KMS-11 (cell line): ENCODE results near the gene SDF2.

Experiments used
- H2AFZ ChIP-seq: fragments of 200-600 bp; sonication (generic); 2 replicates; pipeline ENCODE4 v1.6.1; 2016; ENCODE audit warnings: antibody characterized with exemption, mixed run types, low read depth
- H3K27ac ChIP-seq: fragments of 200-600 bp; sonication (generic); 2 replicates; pipeline ENCODE4 v1.6.1; 2016; ENCODE audit warnings: mild to moderate bottlenecking, mixed run types
- H3K27me3 ChIP-seq: fragments of 200-600 bp; sonication (generic); 2 replicates; pipeline ENCODE4 v1.6.1; 2017; ENCODE audit warnings: mild to moderate bottlenecking, low read depth, mixed run types, moderate library complexity; ENCODE audit not compliant: insufficient read depth
- H3K36me3 ChIP-seq: fragments of 200-600 bp; sonication (generic); 2 replicates; pipeline ENCODE4 v1.6.1; 2017; ENCODE audit warnings: mild to moderate bottlenecking, mixed run types; ENCODE audit not compliant: insufficient read depth
- H3K4me1 ChIP-seq: fragments of 200-600 bp; sonication (generic); 2 replicates; pipeline ENCODE4 v1.6.1; 2016; ENCODE audit warnings: mild to moderate bottlenecking, low read depth, mixed run types; ENCODE audit not compliant: poor library complexity, severe bottlenecking
- H3K4me2 ChIP-seq: fragments of 200-600 bp; sonication (generic); 2 replicates; pipeline ENCODE4 v1.7.0; 2016; ENCODE audit warnings: mild to moderate bottlenecking, mixed run types
- H3K4me3 ChIP-seq: fragments of 200-600 bp; sonication (generic); IDR thresholded peaks from 2 replicates; pipeline ENCODE4 v1.6.1; 2017; ENCODE audit warnings: low read depth, low read length, mixed read lengths; ENCODE audit not compliant: insufficient read depth
- H3K79me2 ChIP-seq: fragments of 200-600 bp; sonication (generic); 2 replicates; pipeline ENCODE4 v1.6.1; 2016; ENCODE audit warnings: low read depth, mixed run types; ENCODE audit not compliant: insufficient read depth
- H3K9ac ChIP-seq: fragments of 200-600 bp; sonication (generic); 2 replicates; pipeline ENCODE4 v1.6.1; 2016; ENCODE audit warnings: mild to moderate bottlenecking, mixed run types
- H4K20me1 ChIP-seq: fragments of 200-600 bp; sonication (generic); 2 replicates; pipeline ENCODE4 v1.6.1; 2016; ENCODE audit warnings: mild to moderate bottlenecking, mixed run types; ENCODE audit not compliant: insufficient read depth
- CTCF ChIP-seq: fragments of 200-600 bp; sonication (generic); conservative IDR thresholded peaks from 2 replicates; pipeline ENCODE4 v1.6.1; 2017; ENCODE audit warnings: low read depth, mild to moderate bottlenecking, antibody characterized with exemption, low read length, moderate library complexity, mixed read lengths

Gene SDF2

GRCh38 chr17:28657756-28658155 lies 4.0 kb downstream of the SDF2 start:
- Histone ChIP-seq H3K79me2 (peaks cover 31% of the 10 kb centered on the region), H3K4me3 (no peak overlapping the region), H3K4me1 (peaks cover 9% of the 10 kb centered on the region), H3K36me3 (peaks cover 5% of the 10 kb centered on the region; the same call in 1 of the 2 replicates), H3K27me3 (no peaks in the 10 kb centered on the region), H2AFZ (no peak overlapping the region), H3K4me2 (no peak overlapping the region), H3K9ac (no peak overlapping the region), H4K20me1 (no peaks in the 10 kb centered on the region), H3K27ac (no peak overlapping the region)
- no peak for TF ChIP-seq CTCF

GRCh38 chr17:28655160-28655559 lies 6.5 kb downstream of the SDF2 start:
- Histone ChIP-seq H3K27ac (no peak overlapping the region), H3K36me3 (peaks cover 5% of the 10 kb centered on the region; the same call in 1 of the 2 replicates), H2AFZ (no peak overlapping the region), H3K4me3 (no peak overlapping the region), H3K27me3 (no peaks in the 10 kb centered on the region), H3K79me2 (peaks cover 6% of the 10 kb centered on the region), H3K4me2 (no peak overlapping the region), H4K20me1 (no peaks in the 10 kb centered on the region), H3K4me1 (no peaks in the 10 kb centered on the region), H3K9ac (no peak overlapping the region)
- TF ChIP-seq CTCF: no peak

GRCh38 chr17:28648698-28649097 lies 13.0 kb downstream of the SDF2 start:
- no peaks in the 10 kb centered on the region for H4K20me1 ChIP-seq
- H3K79me2 ChIP-seq: peaks cover 12% of the 10 kb centered on the region
- H3K9ac ChIP-seq: no peak overlapping the region
- peaks cover 27% of the 10 kb centered on the region for H3K4me1 ChIP-seq
- TF ChIP-seq CTCF: no peak
- H3K36me3 ChIP-seq: no peaks in the 10 kb centered on the region
- H3K4me2 ChIP-seq: no peak overlapping the region
- H3K4me3 ChIP-seq: no peak overlapping the region
- H2AFZ ChIP-seq: no peak overlapping the region
- no peaks in the 10 kb centered on the region for H3K27me3 ChIP-seq
- H3K27ac ChIP-seq: no peak overlapping the region

GRCh38 chr17:28646039-28646754 lies 15.5 kb downstream of the SDF2 start:
- H2AFZ ChIP-seq: peak overlapping the region; percentile 24
- H3K79me2 ChIP-seq: peaks cover 34% of the 10 kb centered on the region
- H3K4me2 ChIP-seq: peak overlapping the region; percentile 56; the same call in 1 of the 2 replicates
- H3K9ac ChIP-seq: no peak overlapping the region
- H3K36me3 ChIP-seq: peaks cover 7% of the 10 kb centered on the region; the same call in 1 of the 2 replicates
- no peak for TF ChIP-seq CTCF
- H4K20me1 ChIP-seq: no peaks in the 10 kb centered on the region
- H3K27me3 ChIP-seq: no peaks in the 10 kb centered on the region
- H3K4me1 ChIP-seq: peaks cover 42% of the 10 kb centered on the region
- no peak overlapping the region for H3K27ac ChIP-seq
- no peak overlapping the region for H3K4me3 ChIP-seq
